ENCODE data around the gene CACNB1.

CACNB1 gene

DNA sequence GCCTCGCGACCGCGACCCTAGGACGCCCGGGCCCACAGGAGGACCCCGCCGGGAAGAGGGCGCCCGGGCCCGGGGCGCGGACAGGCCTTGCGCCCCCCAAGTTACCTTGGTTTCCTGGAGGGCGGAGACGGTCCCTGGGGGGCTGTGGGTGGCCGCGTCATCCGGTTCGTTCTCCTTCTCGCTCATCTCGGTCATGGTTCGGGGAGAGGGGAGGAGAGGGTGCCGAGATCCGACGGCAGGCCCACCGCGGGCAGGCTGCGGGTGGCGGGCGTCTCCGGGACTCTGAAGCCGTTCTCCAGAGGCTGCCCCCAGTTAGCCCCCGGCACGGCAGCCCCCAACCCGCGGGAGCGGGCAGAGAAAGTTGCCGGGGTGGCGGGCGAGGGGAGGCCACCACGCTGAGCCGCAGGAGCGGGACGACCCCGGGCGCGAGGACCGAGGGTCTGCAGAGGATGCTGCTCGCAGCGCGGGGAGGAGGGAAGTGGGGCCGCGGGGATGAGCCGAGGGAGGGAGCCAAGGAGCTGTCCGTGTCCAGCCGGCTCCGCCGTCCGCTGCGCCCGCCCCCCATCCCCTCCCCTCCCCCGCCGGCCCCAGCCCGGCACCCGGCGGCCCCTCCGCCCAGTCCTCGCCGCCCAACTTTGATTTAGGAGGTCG is 28.0 kb upstream of the CACNB1 start, which contains the start of gene STAC2:
STAC2 (minus strand) TSS at position 638 of the 651 bp plus-strand sequence; CDS start at position 195, 443 bp downstream.
- no peak for DNase-seq

DNA sequence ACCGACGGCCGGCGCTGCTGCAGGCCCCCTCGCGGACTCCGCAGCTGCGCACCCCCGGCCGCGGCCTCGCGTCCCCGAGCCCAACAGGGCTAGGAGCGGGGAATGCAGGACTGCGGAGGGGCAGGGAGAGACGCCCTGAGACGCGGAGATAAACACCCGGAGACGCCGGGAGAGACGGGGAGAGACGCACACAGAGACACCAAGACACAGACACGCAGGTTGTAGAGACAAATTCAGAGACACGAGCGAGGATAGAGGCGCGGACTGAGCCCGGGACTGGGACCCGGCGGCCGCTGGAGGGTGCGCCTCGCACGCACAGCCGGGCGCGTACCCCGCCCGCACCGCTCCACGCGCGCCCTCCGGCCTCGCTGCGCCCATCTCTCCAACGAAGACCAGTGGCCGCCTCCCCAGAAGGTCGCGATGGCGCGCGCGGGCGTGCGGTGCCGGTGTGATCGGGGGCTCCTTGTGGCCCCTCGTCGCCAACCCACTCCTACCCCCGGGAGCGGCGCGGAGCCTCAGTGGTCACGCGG is 27.4 kb upstream of the CACNB1 start:
- DNase-seq: no peak

DNA sequence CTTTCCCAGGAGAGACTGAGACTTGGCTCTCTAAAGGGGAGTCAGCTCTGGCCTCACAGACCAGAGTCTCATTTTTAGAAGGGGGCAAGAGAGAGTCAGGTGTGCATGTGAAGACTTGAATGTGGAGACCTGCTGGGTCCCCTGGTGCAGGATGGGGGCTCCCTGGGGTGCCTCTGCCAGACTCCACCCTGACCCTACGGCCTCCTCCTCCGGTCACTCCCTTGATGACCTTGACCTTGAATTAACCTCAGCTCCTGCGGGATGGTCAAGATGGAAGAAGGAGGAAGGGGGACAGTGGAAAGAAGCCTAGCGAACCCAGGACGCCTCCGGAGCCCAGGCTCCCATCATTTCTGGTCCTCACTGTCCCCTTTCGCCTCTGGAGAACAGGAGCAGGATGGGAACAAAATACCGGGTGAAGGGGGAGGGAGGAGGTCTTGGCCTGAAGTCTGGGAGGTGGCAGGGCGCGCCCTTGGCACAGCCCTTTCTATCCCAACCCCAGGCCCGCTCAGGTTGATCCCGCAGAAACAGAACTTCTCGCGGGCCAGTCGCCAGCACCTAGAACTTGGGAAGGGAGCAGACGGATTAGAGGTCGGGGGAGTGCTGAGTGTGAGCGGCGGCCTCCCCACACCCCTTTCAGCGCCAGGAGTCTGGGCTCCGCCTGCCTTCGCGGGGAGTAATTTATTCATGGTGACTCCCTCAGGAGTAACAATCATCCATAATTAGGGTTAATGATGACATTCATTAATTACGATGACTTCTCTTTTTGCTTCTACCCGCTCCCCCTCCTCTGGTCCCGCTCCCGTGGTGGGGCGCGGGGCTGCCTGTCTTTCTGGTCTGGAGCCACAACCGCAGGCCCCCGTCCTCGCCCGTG is 26.7 kb upstream of the CACNB1 start:
- DNase-seq: no peak

GRCh38 chr17:39222866-39223834 is 25.7 kb upstream of the CACNB1 start:
- DNase-seq: no peak

DNA sequence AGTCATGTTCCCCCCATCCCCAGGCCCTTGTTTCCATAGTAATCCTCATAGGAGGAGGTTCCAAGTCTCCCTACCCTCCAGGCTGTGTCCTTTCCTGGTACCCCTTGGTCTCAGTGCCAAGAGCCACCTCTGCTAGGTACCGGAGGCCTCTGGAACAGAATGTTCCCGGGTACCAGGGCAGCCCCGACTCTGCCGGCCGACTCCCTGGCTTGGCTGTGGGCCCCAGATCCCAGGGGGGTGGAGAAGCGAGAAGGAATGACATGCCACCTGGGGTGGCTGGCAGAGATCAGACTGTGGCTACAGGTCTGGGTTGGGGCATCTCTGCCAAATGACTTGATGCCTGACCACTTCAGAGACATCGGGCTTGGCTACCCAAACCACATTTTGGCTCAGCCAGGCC is 24.7 kb upstream of the CACNB1 start:
- DNase-seq: no peak

GRCh38 chr17:39221572-39221971 is 24.1 kb upstream of the CACNB1 start:
- DNase-seq: no peak

GRCh38 chr17:39219647-39220154 is 22.2 kb upstream of the CACNB1 start:
- no peak for DNase-seq

DNA sequence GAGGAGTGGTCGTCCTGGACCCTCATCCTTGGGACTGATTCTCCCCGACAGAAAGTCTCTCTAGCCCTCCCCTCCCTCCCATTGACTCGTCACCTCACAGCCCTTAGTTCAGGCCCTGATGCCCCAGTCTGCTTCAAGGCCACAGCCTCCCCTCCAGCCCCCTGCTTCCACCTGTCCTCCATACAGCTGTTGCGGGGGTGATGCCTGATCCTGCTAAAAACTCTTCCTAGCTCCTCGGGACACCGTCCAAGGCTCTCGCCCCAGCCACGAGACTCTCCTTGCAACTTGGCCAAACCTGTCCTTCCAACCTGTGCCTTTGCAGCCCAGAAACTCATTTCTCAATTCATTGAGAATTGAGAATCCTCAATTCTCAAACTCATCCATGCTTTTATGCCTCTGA is 21.4 kb upstream of the CACNB1 start:
- DNase-seq: no peak

DNA sequence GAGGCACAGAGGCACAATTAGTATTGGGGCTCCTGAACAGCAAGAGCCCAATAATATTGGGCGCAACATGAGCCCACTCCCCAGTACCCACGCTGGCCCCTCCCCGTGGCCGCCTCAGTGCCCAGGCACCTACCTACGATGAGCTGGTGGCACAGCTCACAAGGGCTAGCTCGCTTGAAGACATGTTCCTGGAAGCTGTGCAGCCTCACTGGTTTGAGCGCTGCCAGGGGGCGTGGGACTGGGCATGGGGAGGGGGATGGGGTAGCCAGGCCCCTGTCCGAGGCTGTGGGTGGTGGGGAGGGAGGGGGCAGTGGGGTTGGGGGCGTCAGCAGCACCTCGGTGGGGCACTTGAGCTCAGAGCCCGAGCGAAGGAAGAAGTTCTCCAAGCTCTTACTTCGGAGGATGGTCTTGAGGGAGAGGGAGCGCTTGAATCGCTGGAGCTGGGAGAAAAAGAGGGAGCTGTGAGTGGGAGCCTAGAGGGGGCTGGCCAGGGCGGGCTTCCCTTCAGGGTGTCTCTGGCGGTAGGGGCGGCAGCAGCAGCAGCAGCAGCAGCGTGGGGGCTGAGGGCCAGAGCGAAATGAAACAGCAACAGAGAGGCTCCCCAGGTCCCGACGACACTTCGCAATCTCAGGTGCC is 20.4 kb upstream of the CACNB1 start:
- DNase-seq: no peak

DNA sequence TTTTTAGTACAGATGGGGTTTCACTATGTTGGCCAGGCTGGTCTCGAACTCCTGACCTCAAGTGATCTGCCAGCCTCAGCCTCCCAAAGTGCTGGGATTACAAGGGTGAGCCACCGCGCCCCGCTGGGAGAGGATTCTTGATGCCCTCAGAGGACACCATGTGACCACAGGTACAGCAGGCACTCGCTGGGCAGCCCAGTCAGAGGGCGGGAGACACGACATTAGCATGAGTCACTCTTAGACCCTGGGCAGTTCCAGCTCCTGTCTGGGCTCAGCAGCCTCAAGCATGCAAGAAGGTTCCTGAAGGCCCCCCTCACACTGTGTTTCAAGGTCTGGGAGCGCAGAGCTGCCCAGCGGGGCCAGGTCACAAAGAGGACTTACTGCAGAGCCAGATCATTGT is 16.4 kb upstream of the CACNB1 start:
- no peak for DNase-seq

- DNase-seq: no peak
These were observed 15.5 kb upstream of the CACNB1 start for GRCh38 chr17:39212841-39213480.

DNA sequence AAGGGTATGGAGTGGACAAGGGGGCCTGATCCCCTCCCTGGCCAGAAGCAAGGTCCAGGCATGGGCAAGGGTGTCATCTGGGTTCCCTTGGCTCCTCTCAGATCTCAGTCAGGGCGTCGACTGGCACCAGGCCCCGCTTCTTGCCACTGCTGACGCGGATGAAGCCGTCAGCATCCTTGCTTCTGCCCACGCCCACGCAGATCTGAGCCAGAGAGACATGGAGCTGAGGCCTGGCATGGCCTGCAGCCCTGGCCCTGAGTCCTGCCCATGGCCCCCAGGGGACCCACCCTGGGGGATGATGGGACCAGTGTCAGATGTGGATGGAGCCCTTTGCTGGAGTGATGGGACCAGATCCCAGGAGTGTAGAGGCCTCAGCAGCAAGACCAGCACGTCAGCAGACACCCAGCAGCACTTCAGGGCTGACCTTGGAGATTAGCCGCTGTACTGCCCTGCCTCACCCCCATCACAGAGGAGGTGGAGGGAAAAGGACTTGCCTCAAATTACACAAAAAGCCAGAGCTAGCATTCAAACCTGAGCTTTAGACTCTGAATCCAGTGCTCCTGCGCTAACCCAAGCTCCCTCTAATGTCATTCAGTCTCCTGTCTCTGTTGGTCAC is 14.8 kb upstream of the CACNB1 start:
- DNase-seq: no peak

DNA sequence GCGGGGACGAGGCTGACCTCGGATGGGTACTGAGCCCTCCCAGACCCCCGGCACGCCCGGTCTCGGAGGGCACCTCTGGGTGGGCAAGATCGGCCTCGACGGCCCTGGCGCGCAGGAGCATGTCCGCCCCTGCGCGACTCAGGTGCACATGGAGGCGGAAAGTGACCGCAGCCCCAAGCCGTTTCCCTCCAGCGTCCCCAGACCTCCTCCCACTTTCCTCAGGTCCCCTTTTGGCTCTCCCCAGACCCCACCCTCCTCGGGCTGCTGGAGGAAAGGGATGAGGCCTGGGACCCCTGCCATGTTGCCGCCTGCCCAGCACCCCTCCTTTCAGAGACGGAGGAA is 12.6 kb upstream of the CACNB1 start:
- DNase-seq: no peak

- no peak for DNase-seq
These were observed 12.0 kb upstream of the CACNB1 start for GRCh38 chr17:39209317-39210092.

GRCh38 chr17:39208893-39209292 is 11.4 kb upstream of the CACNB1 start:
- DNase-seq: no peak

DNA sequence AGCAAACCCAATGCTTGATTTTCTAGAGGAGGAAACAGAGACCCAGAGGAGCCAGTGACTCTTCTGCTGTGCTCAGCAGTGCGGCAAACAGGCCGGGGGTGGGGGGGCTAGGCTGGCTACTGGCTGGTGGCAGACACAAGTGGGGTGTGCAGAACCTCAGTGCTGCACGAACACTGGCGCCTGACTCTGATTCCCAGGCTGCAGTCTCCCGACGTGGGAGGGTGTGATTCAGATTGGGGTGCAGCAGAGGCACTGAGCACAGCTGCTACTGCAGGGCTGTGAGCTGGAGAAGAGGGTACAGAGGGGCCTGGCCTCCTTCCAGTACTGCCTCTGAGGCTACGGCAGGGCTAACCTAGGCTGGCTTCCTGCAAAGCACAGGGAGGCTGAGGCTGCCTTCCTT is 10.7 kb upstream of the CACNB1 start:
- no peak for DNase-seq

- no peak for DNase-seq
These were observed 7.7 kb upstream of the CACNB1 start for GRCh38 chr17:39205112-39205526.

GRCh38 chr17:39204245-39204644 is 6.8 kb upstream of the CACNB1 start:
- no peak for DNase-seq

DNA sequence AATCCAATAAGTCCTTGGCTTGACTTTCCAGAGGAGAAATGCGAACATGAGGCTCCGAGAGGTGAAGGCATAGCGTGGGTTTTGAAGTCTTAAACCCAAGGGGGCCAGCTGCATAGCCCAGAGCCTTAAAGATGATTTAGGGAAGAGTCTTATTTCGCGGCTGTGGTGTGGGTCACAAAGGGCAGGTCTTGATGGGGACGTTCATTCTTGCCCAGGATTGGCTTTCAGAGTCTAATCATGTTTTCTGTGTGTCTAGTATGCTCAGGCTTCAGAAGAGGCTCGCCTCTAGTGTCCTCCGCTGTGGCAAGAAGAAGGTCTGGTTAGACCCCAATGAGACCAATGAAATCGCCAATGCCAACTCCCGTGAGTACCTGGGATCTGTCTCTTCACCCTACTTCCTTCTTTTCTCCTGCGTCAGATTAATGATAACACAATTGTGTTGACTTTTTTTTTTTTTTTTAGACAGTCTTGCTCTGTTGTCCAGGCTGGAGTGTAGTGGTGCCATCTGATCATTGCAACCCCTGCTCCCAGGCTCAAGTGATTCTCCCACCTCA is 3.6 kb upstream of the CACNB1 start:
- DNase-seq: no peak
